ENCODE measurements around the gene COL24A1. TPM values are rescaled to one million over a fixed set of nuclear protein-coding genes. Genes with fewer than 3 reads are reported as not detected.
"Not testable (repeated sequence)": the region's sequence is repeated elsewhere in the genome, so short reads cannot be mapped to it uniquely, and the experiment has no call there.

Gene COL24A1
- total RNA-seq, 1 experiment from 2014 or later: 0.35 TPM

DNA sequence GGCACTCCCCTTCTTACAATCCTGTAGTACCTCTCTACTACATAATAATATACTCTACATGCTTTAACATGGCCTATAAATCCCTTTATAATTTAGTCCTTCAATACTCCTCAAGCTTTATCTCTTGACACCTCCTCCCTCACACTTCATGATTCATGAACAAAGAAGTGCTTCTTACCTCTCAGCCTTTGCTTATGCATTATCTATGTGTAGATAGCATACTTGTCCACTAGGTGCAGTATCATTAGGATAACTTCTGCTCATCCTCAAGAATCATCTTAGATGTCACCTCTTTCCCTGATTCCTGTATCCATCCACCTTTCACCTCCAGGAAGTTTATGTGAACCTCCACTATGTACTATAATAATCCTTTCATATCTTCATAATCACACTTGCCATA is 74.4 kb downstream of the COL24A1 start:
- Histone ChIP-seq H4K20me1 (ENCODE audit: control insufficient read depth, insufficient read depth, insufficient read length) (no peaks in the 10 kb centered on the region), H3K56ac (ENCODE audit: insufficient read length, low read depth, low read length) (no peak overlapping the region), H3K27me3 (ENCODE audit: insufficient read depth, low read length) (no peaks in the 10 kb centered on the region), H3K23me2 (ENCODE audit: insufficient read length, low read depth, low read length, poor library complexity, severe bottlenecking) (no peaks in the 10 kb centered on the region), H3K23ac (ENCODE audit: insufficient read length, low read depth, low read length) (no peak overlapping the region), H2BK12ac (ENCODE audit: insufficient read length, low read depth, low read length) (no peak overlapping the region), H4K91ac (ENCODE audit: insufficient read length, low read depth, low read length) (no peak overlapping the region), H3K4me2 (ENCODE audit: insufficient read depth, insufficient read length, low read length) (no peak overlapping the region), H4K8ac (replicated peaks; ENCODE audit: insufficient read length, low read depth, low read length) (no peak overlapping the region), H3T11ph (ENCODE audit: low read length) (no peak overlapping the region), H3K14ac (ENCODE audit: insufficient read depth, low read length) (no peak overlapping the region), H3K27ac (ENCODE audit: insufficient read length, low read depth, low read length) (no peak overlapping the region), H2AK5ac (ENCODE audit: insufficient read length, low read length) (no peak overlapping the region), H3K9ac (ENCODE audit: extremely low read depth, insufficient read length, low read length) (no peak overlapping the region), H3K9me3 (ENCODE audit: control insufficient read depth, low read depth, low read length) (no peaks in the 10 kb centered on the region), H2BK15ac (ENCODE audit: low read depth, low read length) (no peak overlapping the region), H2AFZ (ENCODE audit: low read length) (no peak overlapping the region), H4K5ac (ENCODE audit: insufficient read length, low read depth, low read length) (no peak overlapping the region), H3K79me2 (ENCODE audit: insufficient read depth, low read length) (no peaks in the 10 kb centered on the region), H3K4ac (ENCODE audit: low read depth, low read length) (no peak overlapping the region), H2BK20ac (ENCODE audit: low read depth, low read length, poor library complexity, severe bottlenecking) (no peak overlapping the region), H3K4me1 (ENCODE audit: insufficient read depth, low read length) (no peaks in the 10 kb centered on the region), H3K79me1 (ENCODE audit: insufficient read depth, low read depth, low read length, poor library complexity, severe bottlenecking) (no peaks in the 10 kb centered on the region), H2BK5ac (ENCODE audit: insufficient read length, low read length) (no peak overlapping the region), H2BK120ac (ENCODE audit: low read depth, low read length, poor library complexity, severe bottlenecking) (no peak overlapping the region), H3K18ac (ENCODE audit: insufficient read length, low read depth, low read length) (no peak overlapping the region)
- Mint-ChIP-seq H3K4me3 (no peak overlapping the region), H3K27me3 (ENCODE audit: low read depth) (no peaks in the 10 kb centered on the region), H3K27ac (no peak overlapping the region), H3K36me3 (ENCODE audit: insufficient read depth in 1 of 3, low read depth in 3 of 3) (no peaks in the 10 kb centered on the region), H3K4me1 (no peaks in the 10 kb centered on the region), H3K9me3 (peaks cover 3 to 6% of the 10 kb centered on the region in 2 experiments; a peak in 3 of 5 replicates)
- TF ChIP-seq, protein P1, sequence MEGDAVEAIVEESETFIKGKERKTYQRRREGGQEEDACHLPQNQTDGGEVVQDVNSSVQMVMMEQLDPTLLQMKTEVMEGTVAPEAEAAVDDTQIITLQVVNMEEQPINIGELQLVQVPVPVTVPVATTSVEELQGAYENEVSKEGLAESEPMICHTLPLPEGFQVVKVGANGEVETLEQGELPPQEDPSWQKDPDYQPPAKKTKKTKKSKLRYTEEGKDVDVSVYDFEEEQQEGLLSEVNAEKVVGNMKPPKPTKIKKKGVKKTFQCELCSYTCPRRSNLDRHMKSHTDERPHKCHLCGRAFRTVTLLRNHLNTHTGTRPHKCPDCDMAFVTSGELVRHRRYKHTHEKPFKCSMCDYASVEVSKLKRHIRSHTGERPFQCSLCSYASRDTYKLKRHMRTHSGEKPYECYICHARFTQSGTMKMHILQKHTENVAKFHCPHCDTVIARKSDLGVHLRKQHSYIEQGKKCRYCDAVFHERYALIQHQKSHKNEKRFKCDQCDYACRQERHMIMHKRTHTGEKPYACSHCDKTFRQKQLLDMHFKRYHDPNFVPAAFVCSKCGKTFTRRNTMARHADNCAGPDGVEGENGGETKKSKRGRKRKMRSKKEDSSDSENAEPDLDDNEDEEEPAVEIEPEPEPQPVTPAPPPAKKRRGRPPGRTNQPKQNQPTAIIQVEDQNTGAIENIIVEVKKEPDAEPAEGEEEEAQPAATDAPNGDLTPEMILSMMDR (conservative IDR thresholded peaks at IDR 0.05): peak; percentile 52
- no peak for DNase-seq

DNA sequence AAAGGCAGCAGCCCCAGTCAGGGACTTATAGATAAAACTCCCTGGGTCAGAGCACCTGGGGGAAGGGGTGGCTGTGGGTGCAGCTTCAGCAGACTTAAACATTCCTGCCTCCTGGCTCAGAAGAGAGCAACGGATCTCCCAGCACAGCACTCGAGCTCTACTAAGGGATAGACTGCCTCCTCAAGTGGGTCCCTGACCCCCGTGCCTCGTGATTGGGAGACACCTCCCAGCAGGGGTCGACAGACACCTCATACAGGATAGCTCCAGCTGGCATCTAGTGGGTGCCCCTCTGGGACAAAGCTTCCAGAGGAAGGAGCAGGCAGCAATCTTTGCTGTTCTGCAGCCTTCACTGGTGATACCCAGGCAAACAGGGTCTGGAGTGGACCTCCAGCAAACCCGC is 84.1 kb downstream of the COL24A1 start:
- not testable (repeated sequence) for H3K79me1 ChIP-seq (ENCODE audit: insufficient read depth, low read depth, low read length, poor library complexity, severe bottlenecking); H4K5ac ChIP-seq (ENCODE audit: insufficient read length, low read depth, low read length); H3K36me3 Mint-ChIP-seq (ENCODE audit: insufficient read depth in 1 of 3, low read depth in 3 of 3); H3K4me3 Mint-ChIP-seq; H2BK12ac ChIP-seq (ENCODE audit: insufficient read length, low read depth, low read length); H2AFZ ChIP-seq (ENCODE audit: low read length); H3K79me2 ChIP-seq (ENCODE audit: insufficient read depth, low read length); H3K27me3 Mint-ChIP-seq (ENCODE audit: low read depth); H2BK15ac ChIP-seq (ENCODE audit: low read depth, low read length); H3K4me2 ChIP-seq (ENCODE audit: insufficient read depth, insufficient read length, low read length); H3K18ac ChIP-seq (ENCODE audit: insufficient read length, low read depth, low read length); H3K27ac Mint-ChIP-seq; H4K91ac ChIP-seq (ENCODE audit: insufficient read length, low read depth, low read length); H3K4ac ChIP-seq (ENCODE audit: low read depth, low read length); H3K9ac ChIP-seq (ENCODE audit: extremely low read depth, insufficient read length, low read length); H3K9me3 ChIP-seq (ENCODE audit: control insufficient read depth, low read depth, low read length); H3T11ph ChIP-seq (ENCODE audit: low read length); DNase-seq; H3K14ac ChIP-seq (ENCODE audit: insufficient read depth, low read length); H3K4me1 ChIP-seq (ENCODE audit: insufficient read depth, low read length); H4K8ac ChIP-seq (replicated peaks; ENCODE audit: insufficient read length, low read depth, low read length); H3K27me3 ChIP-seq (ENCODE audit: insufficient read depth, low read length); H3K23ac ChIP-seq (ENCODE audit: insufficient read length, low read depth, low read length); H2BK20ac ChIP-seq (ENCODE audit: low read depth, low read length, poor library complexity, severe bottlenecking); H4K20me1 ChIP-seq (ENCODE audit: control insufficient read depth, insufficient read depth, insufficient read length); H3K23me2 ChIP-seq (ENCODE audit: insufficient read length, low read depth, low read length, poor library complexity, severe bottlenecking); H2BK120ac ChIP-seq (ENCODE audit: low read depth, low read length, poor library complexity, severe bottlenecking); H2AK5ac ChIP-seq (ENCODE audit: insufficient read length, low read length); H3K9me3 Mint-ChIP-seq; H2BK5ac ChIP-seq (ENCODE audit: insufficient read length, low read length); H3K4me1 Mint-ChIP-seq; H3K27ac ChIP-seq (ENCODE audit: insufficient read length, low read depth, low read length); H3K56ac ChIP-seq (ENCODE audit: insufficient read length, low read depth, low read length)
- WGBS (ENCODE audit: extremely low coverage, insufficient read length, low lambda C conversion rate): no CpG with 5 or more reads among the region's 6 CpGs
